GM12878 (cell line): Measurements from ENCODE around the gene GALNT9. TPM values are rescaled to one million over a fixed set of nuclear protein-coding genes. Genes with fewer than 3 reads are reported as not detected.

ENCODE experiments used
- ATAC-seq: fragments of 200-7000 bp; cut with Tn5 transposase; 3 replicates; pipeline ENCODE4 v1.9.1; 2020; ENCODE audit warnings: mild to moderate bottlenecking, moderate library complexity
- BruUV-seq: library from RNA; stranded (reverse); fragments of 400-500 nt; replicated peaks from 2 replicates; lab custom pipeline; 2021; lab: Mats Ljungman, UMichigan
- CTCF ChIA-PET: fragments of 300-600 bp; sonication (Branson Sonifier 250); formaldehyde crosslinking; extraction: SDS; loops from one replicate; lab custom pipeline; 2021; ENCODE audit warnings: inconsistent platforms; lab: Yijun Ruan, JAX
- POLR2A ChIA-PET: fragments of 350-600 bp; formaldehyde crosslinking; extraction: SDS; loops from one replicate; lab custom pipeline; 2021; ENCODE audit warnings: inconsistent platforms; lab: Charles Lee
- RAD21 ChIA-PET: fragments of 300-600 bp; sonication (Branson Sonifier 250); formaldehyde crosslinking; loops from one replicate; lab custom pipeline; 2023; ENCODE audit warnings: antibody characterized with exemption; ENCODE audit not compliant: unreplicated experiment; lab: Charles Lee
- SMC1A ChIA-PET: fragments of 300-600 bp; sonication (Branson Sonifier 250); formaldehyde crosslinking; loops from one replicate; lab custom pipeline; 2023; ENCODE audit not compliant: unreplicated experiment, uncharacterized antibody; lab: Charles Lee
- DNase-seq: peaks from one replicate; pipeline ENCODE4 v3.0.0-alpha.2; 2011; ENCODE audit warnings: low read depth, low spot score
- FAIRE-seq: peaks from 3 replicates; lab custom pipeline; 2011; peaks lifted over from hg19 to GRCh38; lab: Jason Lieb, UNC
- H2AFZ ChIP-seq: 2 replicates; pipeline ENCODE4 v1.6.0; 2011; ENCODE audit warnings: low read depth, low read length, control low read depth; ENCODE audit not compliant: control insufficient read depth
- H3K27ac ChIP-seq: 2 replicates; pipeline ENCODE4 v1.5.1; 2011; ENCODE audit warnings: control low read depth; ENCODE audit not compliant: control insufficient read depth, insufficient read depth
- H3K27me3 ChIP-seq, 2 experiments: replicated peaks in 1 of 2; 2 replicates each; pipeline versions ENCODE4 v1.6.0 to v1.6.1; 2011; ENCODE audit warnings: low read length in 1 of 2; ENCODE audit not compliant: control insufficient read depth in 2 of 2, insufficient read depth in 2 of 2
- H3K36me3 ChIP-seq, 2 experiments: 2 replicates each; pipeline ENCODE4 v1.5.1; 2011; ENCODE audit warnings: low read length in 1 of 2; ENCODE audit not compliant: control insufficient read depth in 2 of 2, insufficient read depth in 2 of 2
- H3K4me1 ChIP-seq: 2 replicates; pipeline ENCODE4 v1.6.1; 2011; ENCODE audit warnings: mild to moderate bottlenecking, low read length, moderate library complexity, mixed read lengths; ENCODE audit not compliant: control insufficient read depth, insufficient read depth
- H3K4me2 ChIP-seq: 2 replicates; pipeline ENCODE4 v1.6.0; 2011; ENCODE audit warnings: control low read depth; ENCODE audit not compliant: control insufficient read depth, insufficient read depth
- H3K4me3 ChIP-seq: fragments of 200-600 bp; sonication (generic); 2 replicates; pipeline ENCODE4 v1.5.1; 2016
- H3K79me2 ChIP-seq: 2 replicates; pipeline ENCODE4 v1.6.0; 2011; ENCODE audit warnings: low read length; ENCODE audit not compliant: control insufficient read depth, insufficient read depth
- H3K9ac ChIP-seq: 2 replicates; pipeline ENCODE4 v1.8.0; 2011; ENCODE audit warnings: low read length, control low read depth, mixed read lengths; ENCODE audit not compliant: control insufficient read depth, insufficient read depth
- H3K9me3 ChIP-seq: replicated peaks from 3 replicates; pipeline ENCODE4 v1.5.1; 2011; ENCODE audit warnings: mild to moderate bottlenecking, low read length; ENCODE audit not compliant: control insufficient read depth, insufficient read depth
- H4K20me1 ChIP-seq: 2 replicates; pipeline ENCODE4 v1.6.0; 2011; ENCODE audit not compliant: control insufficient read depth, insufficient read depth
- DPF2 ChIP-seq: fragments of 450-650 bp; IDR thresholded peaks from 2 replicates; pipeline ENCODE4 v1.6.1; 2017; ENCODE audit warnings: mild to moderate bottlenecking
- E2F4 ChIP-seq: IDR thresholded peaks from 2 replicates; pipeline ENCODE4 v1.6.1; 2012; ENCODE audit warnings: low read depth, low read length, improper control_type of control experiment
- EED ChIP-seq: sonication (generic); IDR thresholded peaks from 2 replicates; pipeline ENCODE4 v1.6.1; 2016; ENCODE audit warnings: antibody characterized with exemption, low read depth
- ETV6 ChIP-seq, 2 experiments: fragments of 450-650 bp in 1 of 2; IDR thresholded peaks in 1 of 2; conservative IDR thresholded peaks in 1 of 2; 2 replicates each; pipeline ENCODE4 v1.6.1; 2014; ENCODE audit warnings: antibody characterized with exemption in 1 of 2, borderline replicate concordance in 1 of 2, low read depth in 1 of 2, mild to moderate bottlenecking in 1 of 2, moderate library complexity in 1 of 2
- FOXK2 ChIP-seq: fragments of 450-650 bp; IDR thresholded peaks from 2 replicates; pipeline ENCODE4 v1.6.1; 2017; ENCODE audit warnings: mild to moderate bottlenecking, moderate library complexity
- JUND ChIP-seq: IDR thresholded peaks from 2 replicates; pipeline ENCODE4 v1.6.1; 2012; ENCODE audit warnings: low read depth, mild to moderate bottlenecking, low read length, improper control_type of control experiment, moderate library complexity
- MTA2 ChIP-seq: fragments of 450-650 bp; IDR thresholded peaks from 2 replicates; pipeline ENCODE4 v1.6.1; 2016; ENCODE audit warnings: low read depth, mild to moderate bottlenecking, moderate library complexity
- MYB ChIP-seq: fragments of 150-350 bp; IDR thresholded peaks from 2 replicates; pipeline ENCODE4 v1.6.1; 2014; ENCODE audit warnings: mild to moderate bottlenecking, low read depth, low read length, borderline replicate concordance
- NFIC ChIP-seq: IDR thresholded peaks from 2 replicates; pipeline ENCODE4 v1.6.1; 2012; ENCODE audit warnings: low read depth, mild to moderate bottlenecking, inconsistent platforms, low read length, moderate library complexity
- REST ChIP-seq: IDR thresholded peaks from 2 replicates; pipeline ENCODE4 v1.6.1; 2012; ENCODE audit warnings: mild to moderate bottlenecking, low read depth, low read length
- RFX5 ChIP-seq: IDR thresholded peaks from 2 replicates; pipeline ENCODE4 v1.6.1; 2011; ENCODE audit warnings: low read depth, low read length, improper control_type of control experiment
- WGBS: methylation state at CpG from one replicate; pipeline ENCODE4 v1.1.6; 2016; ENCODE audit warnings: low lambda C conversion rate; ENCODE audit not compliant: insufficient replicate concordance, insufficient coverage; ENCODE audit errors: missing lambda C conversion rate; 5-methylcytosine and 5-hydroxymethylcytosine counted together
- in situ Hi-C: fragments of 300-500 bp; cut with MboI; formaldehyde crosslinking; loops from 9 replicates; pipeline ENCODE4 v1.14.3; 2018; ENCODE audit warnings: mixed read lengths
- intact Hi-C: fragments of 100-400 bp; cut with micrococcal nuclease; formaldehyde crosslinking; loops from one replicate; pipeline ENCODE4 v1.14.2; 2022; ENCODE audit not compliant: unreplicated experiment
- polyA plus RNA-seq, 11 experiments: library from polyadenylated mRNA; depleted of rRNA in 4 of 11; unstranded in 6 of 11; stranded (reverse) in 5 of 11; fragments of >200 nt; fragmentation: Nextera tagmentation in 4 of 11; fragmentation: Illumina TruSeq in 1 of 11; extraction: Ambion mirVana in 4 of 11; extraction: Trizol in 1 of 11; gene quantifications; 1 replicate in 1 of 11; 2 replicates in 10 of 11; pipeline versions ENCODE4 v1.2.1 to v1.2.3, GENCODE V29; 2011 to 2016; ENCODE audit warnings: inconsistent platforms in 2 of 11, missing spikeins in 2 of 11, low read depth in 1 of 11
- total RNA-seq, 4 experiments: library from RNA; depleted of rRNA in 3 of 4; stranded (reverse); fragments of >200 nt in 3 of 4; fragmentation: Illumina TruSeq in 1 of 4; extraction: Trizol in 1 of 4; gene quantifications; 2 replicates each; pipeline versions ENCODE4 v1.2.1 to v1.2.3, GENCODE V29; 2013 to 2021

The GALNT9 gene
- total and polyA plus RNA-seq, 10 of the 15 experiments (the other 5 are each of a cell fraction or from before 2014, with no cell fraction given): 0.04 TPM; not detected in 9

DNA sequence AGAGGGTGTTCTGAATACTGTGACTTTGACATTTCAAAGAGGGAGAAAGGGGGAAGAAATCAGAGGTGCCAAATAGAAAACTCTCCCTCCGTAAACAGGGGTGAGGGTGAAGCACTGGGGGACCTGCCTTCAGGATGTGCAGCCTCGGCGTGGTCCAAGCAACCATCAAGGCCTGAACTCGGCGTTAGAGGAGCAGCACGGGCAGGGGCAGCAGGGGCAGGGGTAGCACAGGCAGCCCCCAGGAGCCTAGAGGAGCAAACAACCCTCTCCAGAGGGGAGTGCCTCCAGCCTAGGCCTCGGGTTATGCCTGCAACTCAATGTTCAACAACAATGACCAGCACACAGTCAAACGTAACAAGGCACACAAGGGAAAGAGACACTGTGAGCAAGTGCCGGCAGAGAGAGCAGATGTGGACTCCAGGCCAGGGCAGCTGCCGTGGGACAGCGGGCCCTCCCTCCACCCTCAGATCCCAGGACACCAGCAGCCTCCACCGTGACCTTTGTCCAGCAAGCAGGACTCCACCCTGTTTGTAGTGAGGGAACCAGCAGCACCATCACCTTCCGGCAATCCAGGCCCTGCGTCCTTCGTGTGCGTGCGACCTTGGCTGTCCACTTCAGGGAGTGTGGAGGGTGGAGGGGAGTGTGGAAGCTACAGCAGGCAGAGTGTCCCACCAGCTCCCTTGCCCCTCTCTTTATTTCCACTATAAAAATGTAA is 18.0 kb downstream of the GALNT9 start:
- no peaks in the 10 kb centered on the region for H3K27me3 ChIP-seq
- FAIRE-seq: no peak
- DNase-seq: no peak
- no peaks in the 10 kb centered on the region for H3K79me2 ChIP-seq
- H3K4me1 ChIP-seq: no peaks in the 10 kb centered on the region
- no peak overlapping the region for H3K4me3 ChIP-seq
- H3K27ac ChIP-seq: no peak overlapping the region
- 59% methylated on average over 17 of the region's 17 CpGs for WGBS
- no peak overlapping the region for H2AFZ ChIP-seq
- no peaks in the 10 kb centered on the region for H4K20me1 ChIP-seq
- H3K9me3 ChIP-seq: no peaks in the 10 kb centered on the region; the same call in 2 of the 3 replicates
- ChIA-PET CTCF (no interaction called here), RAD21 (no interaction called here), SMC1A (no interaction called here), POLR2A (no interaction called here)
- in situ Hi-C loops (no loop called here), intact Hi-C loops (no loop called here)
- no peaks in the 10 kb centered on the region for H3K36me3 ChIP-seq
- H3K9ac ChIP-seq: no peak overlapping the region
- BruUV-seq: no TSS peak
- TF ChIP-seq JUND: no peak
- no peak for TF ChIP-seq NFIC
- TF ChIP-seq DPF2: no peak
- no peak for TF ChIP-seq E2F4
- no peak for TF ChIP-seq REST
- TF ChIP-seq RFX5: no peak
- TF ChIP-seq MTA2: no peak
- no peak for TF ChIP-seq FOXK2
- no peak for TF ChIP-seq MYB
- TF ChIP-seq ETV6 (conservative IDR thresholded peaks at IDR 0.05 in 1 of 2, IDR thresholded peaks at IDR 0.05 in 1 of 2; ENCODE audit: borderline replicate concordance in 1 of 2, low read depth in 1 of 2): no peak
- TF ChIP-seq EED: no peak
- H3K4me2 ChIP-seq: no peak overlapping the region
- no peak for ATAC-seq
